Naive thymus-derived CD8-positive, alpha-beta T cell (primary cell): Measurements from ENCODE around the gene ACRV1. TPM values are rescaled to one million over a fixed set of nuclear protein-coding genes. Genes with fewer than 3 reads are reported as not detected.

ENCODE experiments used
- ATAC-seq, 2 donors: fragments of 150-1000 bp; cut with Tn5 transposase in 1 of 2; sonication (Bioruptor Pico), chemical (Tn5 transposase) in 1 of 2; 1 replicate in 1 of 2; 2 replicates in 1 of 2; pipeline ENCODE4 v1.10.0; 2021; ENCODE audit warnings: mild to moderate bottlenecking in 2 of 2, moderate library complexity in 2 of 2
- POLR2A ChIA-PET: fragments of 350-600 bp; sonication (Branson Sonifier 250); formaldehyde crosslinking; loops from one replicate; lab custom pipeline; 2021; ENCODE audit warnings: antibody characterized with exemption; lab: Charles Lee
- DNase-seq, 10 donors: peaks; one replicate each; pipeline versions ENCODE4 v3.0.0 to v3.0.0-alpha.2; 2020 to 2022
- H3K27ac Mint-ChIP-seq, 10 donors: one replicate each; pipeline ENCODE4 v1.8.0; 2020 to 2022; ENCODE audit warnings: mild to moderate bottlenecking in 10 of 10, mixed read lengths in 10 of 10, moderate library complexity in 4 of 10, inconsistent platforms in 1 of 10
- H3K27me3 Mint-ChIP-seq, 5 donors: one replicate each; pipeline ENCODE4 v1.8.0; 2021 to 2022; ENCODE audit warnings: mixed read lengths in 5 of 5
- H3K36me3 Mint-ChIP-seq, 3 donors: one replicate each; pipeline ENCODE4 v1.8.0; 2020 to 2022; ENCODE audit warnings: mixed read lengths in 3 of 3, mild to moderate bottlenecking in 2 of 3, inconsistent platforms in 1 of 3
- H3K4me1 Mint-ChIP-seq, 4 donors: one replicate each; pipeline ENCODE4 v1.8.0; 2021 to 2022; ENCODE audit warnings: mixed read lengths in 4 of 4
- H3K4me3 Mint-ChIP-seq, 10 donors: one replicate each; pipeline ENCODE4 v1.8.0; 2020 to 2022; ENCODE audit warnings: mild to moderate bottlenecking in 10 of 10, mixed read lengths in 10 of 10, moderate library complexity in 6 of 10, inconsistent platforms in 1 of 10
- H3K9me3 Mint-ChIP-seq, 9 donors: one replicate each; pipeline ENCODE4 v1.8.0; 2020 to 2022; ENCODE audit warnings: mixed read lengths in 9 of 9, mild to moderate bottlenecking in 3 of 9, inconsistent platforms in 1 of 9, moderate library complexity in 1 of 9
- polyA plus RNA-seq, 3 donors: library from polyadenylated mRNA; unstranded; fragments of 300-500 nt; fragmentation: Illumina TruSeq; gene quantifications; one replicate each; pipeline ENCODE4 v1.2.3, GENCODE V29; 2021
- total RNA-seq, 8 experiments: library from RNA in 2 of 8; stranded (reverse) in 2 of 8; gene quantifications; one replicate each; pipeline ENCODE4 v1.2.3 and lab custom pipeline; 2021 to 2026

Gene ACRV1
- total and polyA plus RNA-seq, 5 experiments from 2014 or later: not detected

- Mint-ChIP-seq H3K27ac (no peak overlapping the region), H3K9me3 (no peaks in the 10 kb centered on the region), H3K27me3 (peaks cover 0 to 4% (median 0%) of the 10 kb centered on the region in 5 donors), H3K36me3 (no peaks in the 10 kb centered on the region), H3K4me3 (no peak overlapping the region), H3K4me1 (peaks cover 0 to 2% (median 0%) of the 10 kb centered on the region in 4 donors)
- DNase-seq (no peak), ATAC-seq (no peak)
- POLR2A ChIA-PET: no interaction called here
Observed at GRCh38 chr11:125688066-125688465, 7.4 kb upstream of the ACRV1 start.

GRCh38 chr11:125685228-125685627 is 4.6 kb upstream of the ACRV1 start:
- Mint-ChIP-seq H3K4me3 (no peak overlapping the region), H3K4me1 (peaks cover 0 to 2% (median 0%) of the 10 kb centered on the region in 4 donors), H3K27me3 (peaks cover 0 to 8% (median 0%) of the 10 kb centered on the region in 5 donors), H3K9me3 (no peaks in the 10 kb centered on the region), H3K36me3 (no peaks in the 10 kb centered on the region), H3K27ac (no peak overlapping the region)
- POLR2A ChIA-PET: no interaction called here
- no peak for ATAC-seq
- no peak for DNase-seq

- H3K36me3 Mint-ChIP-seq: no peaks in the 10 kb centered on the region
- peaks cover 0 to 3% (median 0%) of the 10 kb centered on the region in 5 donors for H3K27me3 Mint-ChIP-seq
- H3K4me3 Mint-ChIP-seq: no peak overlapping the region
- no peaks in the 10 kb centered on the region for H3K9me3 Mint-ChIP-seq
- ATAC-seq: no peak
- POLR2A ChIA-PET: no interaction called here
- no peaks in the 10 kb centered on the region for H3K4me1 Mint-ChIP-seq
- no peak overlapping the region for H3K27ac Mint-ChIP-seq
- DNase-seq: no peak
Observed at GRCh38 chr11:125679837-125680236, 810 bp downstream of the ACRV1 start.

GRCh38 chr11:125679397-125679796 is 1.2 kb downstream of the ACRV1 start:
- DNase-seq (no peak), ATAC-seq (no peak)
- no peaks in the 10 kb centered on the region for H3K9me3 Mint-ChIP-seq
- no peak overlapping the region for H3K4me3 Mint-ChIP-seq
- POLR2A ChIA-PET: no interaction called here
- no peak overlapping the region for H3K27ac Mint-ChIP-seq
- peaks cover 0 to 3% (median 0%) of the 10 kb centered on the region in 5 donors for H3K27me3 Mint-ChIP-seq
- H3K4me1 Mint-ChIP-seq: no peaks in the 10 kb centered on the region
- no peaks in the 10 kb centered on the region for H3K36me3 Mint-ChIP-seq

GRCh38 chr11:125675196-125675595 is 5.5 kb downstream of the ACRV1 start:
- H3K4me1 Mint-ChIP-seq: no peaks in the 10 kb centered on the region
- no peak overlapping the region for H3K27ac Mint-ChIP-seq
- no peak overlapping the region for H3K4me3 Mint-ChIP-seq
- H3K36me3 Mint-ChIP-seq: no peaks in the 10 kb centered on the region
- ATAC-seq (no peak), DNase-seq (no peak)
- H3K27me3 Mint-ChIP-seq: no peaks in the 10 kb centered on the region
- H3K9me3 Mint-ChIP-seq: no peaks in the 10 kb centered on the region
- POLR2A ChIA-PET: no interaction called here

- no peaks in the 10 kb centered on the region for H3K9me3 Mint-ChIP-seq
- no peaks in the 10 kb centered on the region for H3K27me3 Mint-ChIP-seq
- POLR2A ChIA-PET: no interaction called here
- DNase-seq: no peak
- H3K36me3 Mint-ChIP-seq: peaks cover 0 to 3% (median 0%) of the 10 kb centered on the region in 3 donors
- H3K4me1 Mint-ChIP-seq: no peaks in the 10 kb centered on the region
- H3K27ac Mint-ChIP-seq: no peak overlapping the region
- no peak for ATAC-seq
- no peak overlapping the region for H3K4me3 Mint-ChIP-seq
Observed at GRCh38 chr11:125674210-125674609, 6.4 kb downstream of the ACRV1 start.

- POLR2A ChIA-PET: no interaction called here
- no peaks in the 10 kb centered on the region for H3K4me1 Mint-ChIP-seq
- peaks cover 1 to 13% (median 4%) of the 10 kb centered on the region in 9 donors for H3K9me3 Mint-ChIP-seq
- H3K27me3 Mint-ChIP-seq: no peaks in the 10 kb centered on the region
- H3K27ac Mint-ChIP-seq: no peak overlapping the region
- ATAC-seq (no peak), DNase-seq (no peak)
- H3K36me3 Mint-ChIP-seq: peaks cover 0 to 8% (median 8%) of the 10 kb centered on the region in 3 donors
- no peak overlapping the region for H3K4me3 Mint-ChIP-seq
Observed at GRCh38 chr11:125671561-125671960, 9.1 kb downstream of the ACRV1 start.

- Mint-ChIP-seq H3K4me3 (no peak overlapping the region), H3K36me3 (peaks cover 0 to 10% (median 8%) of the 10 kb centered on the region in 3 donors), H3K4me1 (no peaks in the 10 kb centered on the region), H3K9me3 (peaks cover 2 to 19% (median 5%) of the 10 kb centered on the region in 9 donors), H3K27me3 (no peaks in the 10 kb centered on the region), H3K27ac (no peak overlapping the region)
- POLR2A ChIA-PET: no interaction called here
- ATAC-seq: no peak
- no peak for DNase-seq
Observed at GRCh38 chr11:125670172-125670571, 10.5 kb downstream of the ACRV1 start.

- H3K27ac Mint-ChIP-seq: no peak overlapping the region
- no peak overlapping the region for H3K4me3 Mint-ChIP-seq
- peaks cover 0 to 10% (median 8%) of the 10 kb centered on the region in 3 donors for H3K36me3 Mint-ChIP-seq
- no peaks in the 10 kb centered on the region for H3K4me1 Mint-ChIP-seq
- DNase-seq: no peak
- peaks cover 2 to 27% (median 5%) of the 10 kb centered on the region in 9 donors for H3K9me3 Mint-ChIP-seq
- H3K27me3 Mint-ChIP-seq: no peaks in the 10 kb centered on the region
- POLR2A ChIA-PET: no interaction called here
- no peak for ATAC-seq
Observed at GRCh38 chr11:125667151-125667550, 13.5 kb downstream of the ACRV1 start.

- ATAC-seq: no peak
- H3K27ac Mint-ChIP-seq: no peak overlapping the region
- H3K9me3 Mint-ChIP-seq: peaks cover 2 to 27% (median 5%) of the 10 kb centered on the region in 9 donors
- DNase-seq: no peak
- H3K27me3 Mint-ChIP-seq: no peaks in the 10 kb centered on the region
- no peaks in the 10 kb centered on the region for H3K4me1 Mint-ChIP-seq
- peaks cover 0 to 10% (median 5%) of the 10 kb centered on the region in 3 donors for H3K36me3 Mint-ChIP-seq
- H3K4me3 Mint-ChIP-seq: no peak overlapping the region
- POLR2A ChIA-PET: no interaction called here
Observed at GRCh38 chr11:125663910-125664309, 16.7 kb downstream of the ACRV1 start.

- Mint-ChIP-seq H3K9me3 (peaks cover 2 to 27% (median 5%) of the 10 kb centered on the region in 9 donors), H3K4me3 (no peak overlapping the region), H3K4me1 (no peaks in the 10 kb centered on the region), H3K36me3 (peaks cover 0 to 10% (median 2%) of the 10 kb centered on the region in 3 donors), H3K27ac (no peak overlapping the region), H3K27me3 (no peaks in the 10 kb centered on the region)
- ATAC-seq (no peak), DNase-seq (no peak)
- POLR2A ChIA-PET: no interaction called here
Observed at GRCh38 chr11:125662689-125663088, 18.0 kb downstream of the ACRV1 start.

GRCh38 chr11:125649465-125650166 is 31.0 kb downstream of the ACRV1 start:
- Mint-ChIP-seq H3K27ac (peak overlapping the region in 2 of 10 donors; percentile 8 to 26), H3K4me1 (peaks cover 0 to 8% (median 6%) of the 10 kb centered on the region in 4 donors), H3K4me3 (no peak overlapping the region), H3K27me3 (no peaks in the 10 kb centered on the region), H3K36me3 (no peaks in the 10 kb centered on the region), H3K9me3 (no peaks in the 10 kb centered on the region)
- DNase-seq (no peak), ATAC-seq (no peak)
- POLR2A ChIA-PET: no interaction called here

GRCh38 chr11:125645871-125646270 is 34.8 kb downstream of the ACRV1 start:
- POLR2A ChIA-PET: no interaction called here
- H3K4me3 Mint-ChIP-seq: no peak overlapping the region
- no peak for ATAC-seq

GRCh38 chr11:125638315-125638714 is 42.3 kb downstream of the ACRV1 start:
- no peak for ATAC-seq
- POLR2A ChIA-PET: no interaction called here
- Mint-ChIP-seq H3K27me3 (no peaks in the 10 kb centered on the region), H3K4me3 (no peak overlapping the region), H3K36me3 (no peaks in the 10 kb centered on the region), H3K27ac (no peak overlapping the region), H3K9me3 (no peaks in the 10 kb centered on the region), H3K4me1 (no peaks in the 10 kb centered on the region)
- DNase-seq: no peak

More at GRCh38 chr11:125645871-125646270, 34.8 kb downstream of the ACRV1 start:
- DNase-seq: no peak
- no peaks in the 10 kb centered on the region for H3K36me3 Mint-ChIP-seq
- no peak overlapping the region for H3K27ac Mint-ChIP-seq
- H3K27me3 Mint-ChIP-seq: no peaks in the 10 kb centered on the region
- H3K9me3 Mint-ChIP-seq: no peaks in the 10 kb centered on the region
- H3K4me1 Mint-ChIP-seq: peaks cover 0 to 8% (median 6%) of the 10 kb centered on the region in 4 donors
